Measurements from ENCODE around the gene RIPK1.
"Not testable (repeated sequence)": the region's sequence is repeated elsewhere in the genome, so short reads cannot be mapped to it uniquely, and the experiment has no call there.

DNA sequence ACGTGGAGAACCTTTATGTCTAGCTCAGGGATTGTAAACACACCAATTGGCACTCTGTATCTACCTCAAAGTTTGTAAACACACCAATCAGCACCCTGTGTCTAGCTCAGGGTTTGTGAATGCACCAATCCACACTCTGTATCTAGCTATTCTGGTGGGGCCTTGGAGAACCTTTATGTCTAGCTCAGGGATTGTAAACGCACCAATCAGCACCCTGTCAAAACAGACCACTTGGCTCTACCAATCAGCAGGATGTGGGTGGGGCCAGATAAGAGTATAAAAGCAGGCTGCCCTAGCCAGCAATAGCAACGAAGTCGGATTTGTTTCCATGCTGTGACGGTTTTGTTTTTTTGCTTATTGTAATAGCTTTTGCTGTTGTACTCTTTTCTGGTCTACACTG, 40.1 kb upstream of the RIPK1 start:
- TF ChIP-seq, protein P1, sequence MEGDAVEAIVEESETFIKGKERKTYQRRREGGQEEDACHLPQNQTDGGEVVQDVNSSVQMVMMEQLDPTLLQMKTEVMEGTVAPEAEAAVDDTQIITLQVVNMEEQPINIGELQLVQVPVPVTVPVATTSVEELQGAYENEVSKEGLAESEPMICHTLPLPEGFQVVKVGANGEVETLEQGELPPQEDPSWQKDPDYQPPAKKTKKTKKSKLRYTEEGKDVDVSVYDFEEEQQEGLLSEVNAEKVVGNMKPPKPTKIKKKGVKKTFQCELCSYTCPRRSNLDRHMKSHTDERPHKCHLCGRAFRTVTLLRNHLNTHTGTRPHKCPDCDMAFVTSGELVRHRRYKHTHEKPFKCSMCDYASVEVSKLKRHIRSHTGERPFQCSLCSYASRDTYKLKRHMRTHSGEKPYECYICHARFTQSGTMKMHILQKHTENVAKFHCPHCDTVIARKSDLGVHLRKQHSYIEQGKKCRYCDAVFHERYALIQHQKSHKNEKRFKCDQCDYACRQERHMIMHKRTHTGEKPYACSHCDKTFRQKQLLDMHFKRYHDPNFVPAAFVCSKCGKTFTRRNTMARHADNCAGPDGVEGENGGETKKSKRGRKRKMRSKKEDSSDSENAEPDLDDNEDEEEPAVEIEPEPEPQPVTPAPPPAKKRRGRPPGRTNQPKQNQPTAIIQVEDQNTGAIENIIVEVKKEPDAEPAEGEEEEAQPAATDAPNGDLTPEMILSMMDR (conservative IDR thresholded peaks at IDR 0.05): not testable (repeated sequence)
- not testable (repeated sequence) for TF ChIP-seq EZH2 (IDR thresholded peaks at IDR 0.05; ENCODE audit: low read depth)

All from PC-9 (cell line).